GM18507 (cell line): ENCODE measurements around the gene SGCE.

Source experiments
- DNase-seq: peaks from one replicate; pipeline ENCODE4 v3.0.0; 2011; ENCODE audit warnings: low read depth; ENCODE audit not compliant: insufficient read length; ENCODE audit errors: extremely low spot score
- FAIRE-seq: peaks from 2 replicates; lab custom pipeline; 2011; peaks lifted over from hg19 to GRCh38; lab: Jason Lieb, UNC

Gene SGCE

GRCh38 chr7:94662548-94662947, 6.6 kb upstream of the SGCE start:
- FAIRE-seq: no peak
- DNase-seq: no peak

- DNase-seq (no peak), FAIRE-seq (no peak)
Observed at GRCh38 chr7:94660006-94660405, 4.1 kb upstream of the SGCE start.

GRCh38 chr7:94658826-94659225, 2.9 kb upstream of the SGCE start:
- DNase-seq: no peak
- FAIRE-seq: no peak

- FAIRE-seq: peak; percentile 85
- DNase-seq: peak; percentile 17
Observed at GRCh38 chr7:94657771-94658693, 2.1 kb upstream of the SGCE start.

- no peak for FAIRE-seq
Observed at GRCh38 chr7:94656925-94657731, 1.2 kb upstream of the SGCE start.

GRCh38 chr7:94656658-94656924, 658 bp upstream of the SGCE start:
- FAIRE-seq (no peak), DNase-seq (no peak)

More at GRCh38 chr7:94656925-94657731, 1.2 kb upstream of the SGCE start:
- no peak for DNase-seq

- DNase-seq: no peak
- FAIRE-seq: peak; percentile 5
Observed at GRCh38 chr7:94655126-94655847, 646 bp downstream of the SGCE start.

GRCh38 chr7:94654783-94655125, 1.2 kb downstream of the SGCE start:
- FAIRE-seq: no peak
- no peak for DNase-seq

GRCh38 chr7:94650147-94651051, 5.5 kb downstream of the SGCE start:
- DNase-seq (no peak), FAIRE-seq (no peak)

GRCh38 chr7:94649450-94649849, 6.5 kb downstream of the SGCE start:
- peak; percentile 56 for FAIRE-seq
- DNase-seq: no peak

GRCh38 chr7:94648731-94649130, 7.2 kb downstream of the SGCE start:
- FAIRE-seq: no peak
- no peak for DNase-seq

- FAIRE-seq (no peak), DNase-seq (no peak)
Observed at GRCh38 chr7:94647295-94647694, 8.6 kb downstream of the SGCE start.

GRCh38 chr7:94643771-94644545, 12.0 kb downstream of the SGCE start:
- FAIRE-seq (no peak), DNase-seq (no peak)

- no peak for FAIRE-seq
- DNase-seq: no peak
Observed at GRCh38 chr7:94642838-94643653, 12.9 kb downstream of the SGCE start.

- FAIRE-seq (no peak), DNase-seq (no peak)
Observed at GRCh38 chr7:94639384-94639783, 16.5 kb downstream of the SGCE start.

GRCh38 chr7:94635687-94636086, 20.2 kb downstream of the SGCE start:
- no peak for FAIRE-seq
- DNase-seq: no peak

- no peak for FAIRE-seq
- DNase-seq: no peak
Observed at GRCh38 chr7:94634502-94634901, 21.4 kb downstream of the SGCE start.

- DNase-seq (no peak), FAIRE-seq (no peak)
Observed at GRCh38 chr7:94633687-94634086, 22.2 kb downstream of the SGCE start.
